GM21576 (cell line): ENCODE data around the gene RTTN.

Experiments used
- ATAC-seq: cut with Tn5 transposase; IDR thresholded peaks from one replicate; pipeline ENCODE4 v1.9.1; 2021; ENCODE audit warnings: mild to moderate bottlenecking, moderate library complexity; ENCODE audit not compliant: unreplicated experiment

Gene RTTN

DNA sequence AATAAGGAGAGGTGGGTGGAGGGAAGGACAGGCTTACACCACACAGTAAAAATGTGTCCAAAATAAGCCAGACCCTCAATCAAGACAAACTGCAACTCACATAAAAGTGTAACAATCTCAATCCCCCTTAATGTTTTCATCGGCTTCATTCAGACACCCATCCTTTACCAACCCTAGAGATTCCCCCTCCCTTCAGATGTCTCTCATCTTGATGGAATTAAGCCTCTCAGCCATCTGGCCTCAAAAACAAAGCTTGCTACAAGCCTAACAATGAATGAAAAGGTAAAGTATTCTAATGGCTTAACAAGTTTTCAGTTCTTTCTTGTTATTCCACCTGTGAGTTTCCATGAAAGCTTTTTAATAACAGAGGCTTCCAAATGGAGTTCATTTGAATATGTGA is 5.2 kb downstream of the RTTN start:
- ATAC-seq: no peak

DNA sequence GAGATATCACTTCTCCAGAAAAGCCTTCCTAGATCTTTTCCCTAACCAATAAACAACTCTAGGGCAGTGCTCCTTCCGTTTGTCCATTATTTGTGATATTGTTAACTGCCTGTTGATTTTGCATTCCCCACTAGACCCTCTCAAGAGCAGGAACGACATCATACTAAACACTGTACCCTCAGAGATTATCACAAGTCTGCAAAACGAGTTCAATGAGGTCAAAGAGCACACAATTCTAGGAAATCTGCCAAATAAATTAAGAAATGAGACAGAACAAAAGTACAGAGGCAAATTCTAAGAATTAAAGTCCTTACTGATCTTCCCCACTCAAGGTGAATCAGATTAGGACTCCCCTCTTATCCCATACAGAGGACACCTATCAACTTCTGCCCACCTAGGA is 7.6 kb downstream of the RTTN start:
- no peak for ATAC-seq

GRCh38 chr18:70197026-70197425 is 8.5 kb downstream of the RTTN start:
- no peak for ATAC-seq

GRCh38 chr18:70195852-70196434 is 9.5 kb downstream of the RTTN start:
- no peak for ATAC-seq

DNA sequence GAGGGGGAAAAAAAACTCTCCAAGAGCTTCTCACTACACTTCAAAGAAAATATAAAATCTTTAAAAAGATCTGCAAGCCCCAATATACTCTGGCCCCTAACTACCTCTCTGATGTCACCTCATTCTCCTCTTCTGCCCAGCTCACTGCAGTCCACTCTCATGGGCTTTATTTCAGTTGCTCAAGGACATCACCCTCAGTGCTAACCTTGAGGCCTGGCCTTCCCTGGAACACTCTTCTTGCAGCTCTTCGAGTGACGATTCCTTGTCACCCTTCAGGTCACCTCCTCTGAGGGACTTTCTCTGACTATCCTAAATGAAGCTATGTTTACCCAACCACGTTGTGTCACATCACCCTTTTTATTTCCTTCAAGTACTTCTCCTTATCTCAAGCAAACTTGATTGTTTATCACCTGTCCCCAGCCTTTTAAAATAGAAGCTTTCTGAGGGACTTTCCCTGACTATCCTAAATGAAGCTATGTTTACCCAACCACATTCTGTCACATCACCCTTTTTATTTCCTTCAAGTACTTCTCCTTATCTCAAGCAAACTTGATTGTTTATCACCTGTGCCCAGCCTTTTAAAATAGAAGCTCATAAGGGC is 10.4 kb downstream of the RTTN start:
- ATAC-seq: peak; percentile 54

DNA sequence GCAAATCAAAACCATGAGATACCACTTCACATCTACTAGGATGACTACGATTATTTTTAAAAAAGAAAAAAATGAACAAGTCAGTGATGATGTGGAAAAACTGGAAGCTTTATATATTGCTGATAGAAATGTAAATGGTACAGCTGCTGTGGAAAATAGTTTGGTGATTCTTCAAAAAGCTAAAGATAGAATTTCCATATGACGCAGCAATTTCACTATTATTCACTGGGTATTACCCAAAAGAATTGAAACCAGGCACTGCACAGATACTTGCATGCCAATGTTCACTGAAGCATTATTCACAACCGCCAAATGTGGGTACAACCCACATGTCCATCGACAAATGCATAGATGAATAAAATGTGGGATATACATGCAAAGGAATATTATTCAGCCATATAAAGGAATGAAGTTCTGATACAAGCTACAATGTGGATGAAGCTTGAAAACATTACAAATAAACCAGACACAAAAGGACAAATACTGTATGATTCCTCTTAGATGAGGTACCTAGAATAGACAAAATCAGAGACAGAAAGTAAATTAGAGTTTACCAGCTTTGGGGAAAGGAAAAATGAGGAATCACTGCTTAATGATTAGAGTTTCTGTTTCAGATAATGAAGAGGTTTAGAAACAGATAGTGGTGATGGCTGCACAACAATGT is 11.1 kb downstream of the RTTN start:
- ATAC-seq: peak; percentile 84

DNA sequence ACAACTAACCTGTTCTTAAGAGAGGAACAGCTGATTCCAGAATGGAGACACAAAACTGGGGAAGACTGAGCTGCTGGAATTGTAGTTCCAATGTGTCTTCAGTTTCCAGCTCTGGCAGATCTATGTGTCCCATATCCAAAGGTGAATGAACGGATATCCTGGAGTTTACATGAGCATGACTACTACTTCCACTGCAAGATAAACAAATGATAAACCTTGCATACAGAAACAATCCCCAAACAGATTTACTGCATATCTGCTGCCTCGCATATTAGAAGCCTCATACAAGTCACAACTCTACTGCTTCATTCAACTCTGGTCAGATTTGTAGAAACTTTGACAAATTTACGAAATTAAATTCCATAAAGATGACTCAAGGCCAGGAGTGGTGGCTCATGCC is 15.0 kb downstream of the RTTN start:
- ATAC-seq: no peak

- no peak for ATAC-seq
Observed at GRCh38 chr18:70188113-70188512, 17.4 kb downstream of the RTTN start.

DNA sequence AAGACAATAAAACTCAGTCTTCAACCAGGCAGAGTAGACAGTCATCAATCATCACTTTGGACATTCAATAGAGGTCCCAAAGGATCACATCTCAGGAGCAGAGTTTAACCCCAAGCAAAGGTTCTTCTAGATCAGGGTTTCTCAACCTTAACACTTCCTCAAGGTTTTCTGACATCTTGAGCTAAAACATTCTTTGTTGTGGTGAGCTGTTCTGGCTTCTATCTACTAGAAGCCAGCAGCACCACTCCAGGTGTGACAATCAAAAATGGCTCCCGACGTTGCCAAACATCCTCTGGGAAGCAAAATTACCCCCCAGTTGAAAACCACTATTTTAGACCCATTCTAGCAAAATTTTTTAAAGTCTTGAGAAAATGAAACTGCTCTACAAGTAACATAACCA is 22.0 kb downstream of the RTTN start:
- no peak for ATAC-seq

DNA sequence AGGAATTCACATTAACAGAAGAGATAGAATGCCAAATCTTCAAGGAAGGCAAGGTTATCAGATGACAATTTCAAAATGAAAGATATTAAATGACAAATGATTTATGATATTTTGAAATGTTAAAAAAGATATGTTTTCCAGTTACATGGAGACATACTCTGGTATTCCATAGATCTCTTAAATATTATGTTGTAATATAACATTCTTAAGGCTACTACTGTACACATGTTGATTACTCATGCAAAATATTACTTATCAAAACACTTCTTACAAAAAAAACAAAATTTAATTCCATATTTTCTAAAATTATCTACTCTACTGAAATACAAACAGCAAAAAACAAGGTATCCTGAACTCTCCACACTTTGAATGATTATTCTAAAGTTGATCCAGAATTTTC is 22.9 kb downstream of the RTTN start:
- no peak for ATAC-seq

DNA sequence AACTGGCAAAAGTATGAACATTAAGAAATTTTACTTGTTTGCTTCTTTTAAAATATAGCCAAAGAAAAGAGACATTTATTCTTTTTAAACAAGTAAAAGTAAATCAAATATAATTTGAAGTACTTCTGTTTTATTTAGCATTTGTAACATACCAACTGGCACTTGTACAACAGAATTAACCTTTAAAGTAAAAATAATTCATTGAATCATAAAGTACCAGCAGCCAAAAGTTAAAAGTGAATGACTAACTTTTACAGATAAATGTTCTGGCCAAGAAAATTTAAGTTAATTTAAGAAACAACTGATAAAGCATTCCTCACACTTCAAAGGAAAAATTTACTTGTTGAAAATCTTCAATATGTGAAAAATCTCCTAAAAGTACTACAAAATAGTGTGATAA is 23.8 kb downstream of the RTTN start:
- ATAC-seq: no peak

- no peak for ATAC-seq
Observed at GRCh38 chr18:70181015-70181414, 24.5 kb downstream of the RTTN start.

GRCh38 chr18:70176537-70176936 is 28.9 kb downstream of the RTTN start:
- no peak for ATAC-seq

GRCh38 chr18:70175216-70175615 is 30.3 kb downstream of the RTTN start:
- no peak for ATAC-seq

DNA sequence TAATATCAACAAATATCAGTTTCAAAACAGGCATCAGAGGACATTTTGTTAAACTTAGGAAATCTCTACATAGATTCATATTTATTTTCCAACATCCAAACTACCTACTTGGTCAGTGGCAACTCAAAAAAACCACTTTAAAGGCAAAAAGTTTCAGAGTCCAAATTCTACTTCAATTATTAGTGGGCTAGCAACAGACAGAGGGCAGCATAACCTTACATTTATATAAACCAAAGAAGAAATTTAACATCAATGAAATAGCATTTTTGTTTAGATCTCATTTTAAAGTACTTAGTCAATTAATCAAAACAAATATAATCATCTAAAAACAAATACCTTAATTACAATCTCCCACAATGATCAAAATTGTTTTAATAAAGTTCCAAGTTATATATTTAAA is 33.3 kb downstream of the RTTN start:
- ATAC-seq: no peak

- no peak for ATAC-seq
Observed at GRCh38 chr18:70169747-70170146, 35.7 kb downstream of the RTTN start.

- ATAC-seq: no peak
Observed at GRCh38 chr18:70166668-70167067, 38.8 kb downstream of the RTTN start.

GRCh38 chr18:70165936-70166335 is 39.6 kb downstream of the RTTN start:
- ATAC-seq: no peak

- no peak for ATAC-seq
Observed at GRCh38 chr18:70160073-70160678, 45.3 kb downstream of the RTTN start.

DNA sequence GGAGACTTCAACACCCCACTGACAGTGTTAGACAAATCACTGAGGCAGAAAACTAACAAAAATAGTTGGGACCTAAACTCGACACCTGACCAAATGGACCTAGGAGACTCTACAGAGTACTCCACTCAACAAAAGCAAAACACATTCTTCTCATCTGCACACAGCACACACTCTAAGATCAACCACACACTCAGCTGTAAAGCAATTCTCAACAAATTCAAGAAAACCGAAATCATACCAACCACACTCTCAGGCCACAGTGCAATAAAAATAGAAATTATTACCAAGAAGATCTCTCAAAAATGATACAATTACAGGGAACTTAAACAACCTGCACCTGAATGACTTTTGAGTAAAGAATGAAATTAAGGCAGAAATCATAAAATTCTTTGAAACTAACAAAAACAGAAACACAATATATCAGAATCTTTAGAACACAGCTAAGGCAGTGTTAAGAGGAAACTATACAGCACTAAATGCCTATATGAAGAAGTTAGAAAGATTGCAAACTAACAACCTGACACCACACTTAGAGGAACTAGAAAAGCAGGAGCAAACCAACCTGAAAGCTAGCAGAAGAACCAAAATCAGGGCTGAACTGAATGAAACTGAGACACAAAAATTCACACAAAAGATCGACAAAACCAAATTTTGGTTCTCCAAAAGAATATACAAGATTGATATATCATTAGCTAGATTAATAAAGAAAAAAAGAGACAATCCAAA is 46.3 kb downstream of the RTTN start:
- ATAC-seq: peak; percentile 86

- ATAC-seq: no peak
Observed at GRCh38 chr18:70156886-70157285, 48.6 kb downstream of the RTTN start.
